Fibroblast of skin of right quadriceps (primary cell): ENCODE results near the gene WDR1.

Experiments used
- DNase-seq: peaks from one replicate; pipeline ENCODE4 v3.0.0-alpha.2; 2013

The WDR1 gene

GRCh38 chr4:10116569-10117358, at the start of gene WDR1:
Gene WDR1 (minus strand): TSS chr4:10116799. CDS start chr4:10116666, 133 bp downstream.
- peak; percentile 95 for DNase-seq

DNA sequence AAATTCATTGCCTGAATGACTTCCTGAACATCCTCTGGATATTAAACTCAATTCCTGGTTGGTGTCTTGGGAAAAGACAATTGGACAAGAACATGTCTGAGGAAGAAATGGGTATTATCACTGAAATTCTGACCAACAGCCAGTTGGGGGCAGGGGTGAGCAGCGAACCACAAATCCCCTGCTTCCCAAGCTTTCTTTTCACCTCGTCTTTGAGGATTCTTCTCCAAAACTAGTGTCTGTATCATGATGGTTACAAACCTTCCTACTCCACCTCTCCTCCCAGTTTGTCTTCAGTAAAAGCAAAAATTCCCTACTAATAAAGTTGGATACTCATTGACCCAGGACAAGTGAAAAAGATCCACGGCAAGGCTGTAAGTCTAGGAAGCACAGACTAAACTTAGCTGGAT, 48.3 kb upstream of the WDR1 start:
- DNase-seq: peak; percentile 22

- DNase-seq: no peak
Measured at GRCh38 chr4:10163296-10163695, 46.7 kb upstream of the WDR1 start.

- DNase-seq: no peak
Measured at GRCh38 chr4:10162341-10163000, 45.9 kb upstream of the WDR1 start.

- DNase-seq: no peak
Measured at GRCh38 chr4:10161840-10162239, 45.2 kb upstream of the WDR1 start.

DNA sequence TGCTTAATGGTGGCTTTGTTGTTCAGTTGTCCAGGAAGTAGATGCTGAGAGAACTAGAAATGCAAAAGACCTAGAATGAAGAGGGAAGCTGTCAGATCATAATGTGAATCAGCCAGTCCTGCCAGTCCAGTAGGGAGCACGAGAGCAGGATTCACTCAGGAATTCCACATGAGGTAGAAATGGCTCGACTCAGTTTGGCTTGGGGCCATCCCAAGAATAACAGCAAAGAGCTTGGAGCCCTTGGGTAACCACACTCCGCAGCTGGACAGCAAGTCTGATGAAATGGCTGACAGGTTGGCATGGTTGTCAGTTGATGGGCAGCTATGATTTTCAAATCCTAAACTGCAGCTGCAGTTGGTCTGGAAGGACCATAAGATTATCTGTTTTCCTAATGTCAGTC, 44.5 kb upstream of the WDR1 start:
- DNase-seq: peak; percentile 13

- DNase-seq: peak; percentile 6
Measured at GRCh38 chr4:10160281-10160856, 43.8 kb upstream of the WDR1 start.

DNA sequence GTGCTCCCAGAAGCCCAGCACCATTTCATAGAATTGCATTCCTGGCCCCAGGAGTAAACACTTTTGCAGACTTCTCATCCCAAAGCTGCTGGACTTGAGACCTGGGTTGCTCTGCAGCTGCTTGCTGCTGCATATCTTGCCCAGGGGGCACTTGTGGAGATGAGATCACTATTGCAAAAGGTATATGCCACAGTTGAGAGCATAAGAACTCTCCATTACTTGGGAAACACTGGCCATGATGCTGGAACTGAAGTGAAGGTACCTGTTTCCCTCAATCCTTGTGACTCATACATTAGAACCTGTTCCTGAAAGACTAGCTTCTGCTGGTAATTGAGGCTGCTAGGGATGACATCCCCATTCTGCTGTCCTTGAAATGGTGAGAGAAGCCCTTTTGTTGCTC, 43.1 kb upstream of the WDR1 start:
- no peak for DNase-seq

- no peak for DNase-seq
Measured at GRCh38 chr4:10158333-10158942, 41.8 kb upstream of the WDR1 start.

- DNase-seq: peak; percentile 64
Measured at GRCh38 chr4:10157478-10158332, 41.1 kb upstream of the WDR1 start.

GRCh38 chr4:10154241-10154640, 37.6 kb upstream of the WDR1 start:
- DNase-seq: no peak

- no peak for DNase-seq
Measured at GRCh38 chr4:10153161-10153560, 36.6 kb upstream of the WDR1 start.

GRCh38 chr4:10151182-10151581, 34.6 kb upstream of the WDR1 start:
- no peak for DNase-seq

DNA sequence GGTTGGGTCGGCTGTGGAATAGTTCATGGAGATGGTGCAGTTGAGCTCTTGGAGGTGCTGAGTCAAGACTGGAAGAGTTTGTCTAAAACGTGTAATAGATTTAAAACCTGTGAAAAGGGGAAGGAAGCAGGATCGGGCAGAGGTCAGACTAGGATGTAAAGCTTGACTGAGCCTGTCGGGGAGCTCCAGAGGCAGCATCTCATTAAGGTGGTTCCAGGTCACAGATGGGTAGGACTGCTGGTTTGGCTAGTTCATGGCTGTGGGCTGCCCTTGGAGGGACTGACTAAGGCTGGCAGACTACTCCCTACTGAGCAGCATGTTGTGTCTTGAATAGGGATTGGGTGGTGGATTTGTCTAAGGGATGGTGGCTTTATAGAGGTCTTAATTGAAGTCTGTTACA, 28.4 kb upstream of the WDR1 start:
- DNase-seq: no peak

- no peak for DNase-seq
Measured at GRCh38 chr4:10144479-10144878, 27.9 kb upstream of the WDR1 start.

DNA sequence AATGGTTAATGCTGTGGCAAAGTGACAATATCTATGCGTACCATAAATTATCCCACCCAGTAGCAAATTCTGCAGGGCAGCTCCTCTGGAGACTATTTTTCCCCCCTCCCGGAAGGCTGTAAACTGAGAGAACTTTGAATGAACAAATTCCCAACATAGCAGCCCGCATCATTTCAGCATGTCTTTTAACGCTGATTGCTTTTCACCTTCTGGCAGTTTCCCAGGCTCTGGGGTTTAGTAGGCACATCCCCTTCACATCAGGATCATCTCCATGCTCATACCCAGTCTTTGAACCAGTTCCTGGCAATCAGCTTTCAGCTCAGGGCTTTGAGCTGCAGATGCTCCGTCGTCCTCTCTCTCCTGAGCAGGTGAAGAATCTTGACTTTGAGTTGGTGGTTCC, 26.6 kb upstream of the WDR1 start:
- DNase-seq: no peak

DNA sequence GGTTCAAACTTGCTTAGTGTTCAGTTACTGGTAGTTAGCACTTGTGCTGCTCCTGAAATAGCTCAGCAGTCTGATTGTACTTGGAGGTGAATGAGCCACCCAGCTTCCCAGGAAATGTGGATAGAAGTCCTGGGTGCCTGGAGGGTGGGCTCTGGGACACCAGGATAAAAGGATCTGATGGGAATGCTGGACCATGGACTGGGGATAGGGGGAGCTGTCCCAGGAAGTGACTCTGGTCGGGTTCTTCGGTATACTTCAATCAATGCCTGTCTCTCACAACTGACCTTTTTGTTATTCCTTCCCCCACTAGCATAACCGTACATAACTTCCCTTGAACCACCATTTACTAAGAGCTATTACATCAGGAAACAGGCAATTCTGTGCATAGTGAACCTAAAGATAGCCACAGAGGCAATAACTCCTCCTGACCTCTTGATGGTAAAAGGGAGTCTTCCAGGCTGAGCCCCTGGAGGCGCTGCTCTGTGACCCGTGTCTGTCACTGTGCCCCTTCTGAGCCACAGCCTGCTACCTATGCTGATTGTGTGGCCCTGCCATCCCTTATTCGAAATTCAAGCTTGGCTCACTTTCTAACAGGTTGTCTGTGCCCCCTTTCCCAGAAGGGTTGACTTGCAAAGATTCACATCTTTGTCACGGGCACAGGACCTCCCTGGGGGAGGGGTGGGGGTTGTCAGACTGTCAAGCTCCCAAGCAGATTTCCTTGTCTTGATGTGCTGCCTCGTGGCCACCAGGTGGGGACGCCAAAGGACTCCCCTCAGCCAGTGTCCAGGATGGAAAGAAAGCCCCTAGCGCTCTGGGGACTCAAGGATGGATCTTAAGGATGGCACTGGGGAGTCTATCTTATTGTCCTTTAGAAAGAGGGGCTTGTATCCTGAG, 24.5 kb upstream of the WDR1 start:
- no peak for DNase-seq

DNA sequence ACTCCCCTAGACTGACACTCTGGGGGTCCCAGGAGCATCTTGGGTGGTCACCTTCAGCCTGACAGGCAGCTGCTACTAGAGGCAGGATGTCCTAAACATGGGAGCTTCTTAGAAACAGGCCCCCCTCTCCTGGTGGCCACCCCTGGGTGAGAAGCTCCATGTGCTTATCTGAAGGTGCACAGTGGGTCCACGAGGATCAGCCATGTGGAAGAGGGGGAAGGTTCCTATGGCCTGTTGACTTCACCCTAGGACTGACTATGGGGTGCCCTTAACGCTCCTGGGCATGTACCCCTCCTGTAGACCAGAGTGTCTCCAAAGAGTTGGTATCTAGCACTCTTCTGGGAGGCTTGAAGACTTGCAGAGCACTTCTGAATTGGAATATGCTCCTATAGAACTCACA, 22.9 kb upstream of the WDR1 start:
- DNase-seq: no peak

DNA sequence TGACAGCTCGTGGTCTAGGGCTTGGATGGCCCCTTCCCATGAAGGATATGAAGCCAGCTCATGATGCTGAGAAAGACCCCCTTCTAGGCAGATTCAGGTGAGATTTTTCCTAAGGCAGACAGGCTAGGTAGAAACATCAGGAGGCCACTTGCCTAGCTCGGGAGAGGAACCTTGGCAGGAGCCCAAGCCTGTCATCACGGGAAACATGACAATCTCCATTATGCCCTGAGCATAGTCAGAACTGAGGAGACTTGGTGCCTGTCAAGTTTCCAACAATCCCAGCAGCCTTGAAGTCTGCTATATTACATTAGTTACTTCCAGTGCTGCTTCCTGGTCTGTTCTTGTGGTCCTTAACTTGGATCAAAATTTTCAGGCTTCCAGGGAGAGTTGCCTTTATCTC, 18.7 kb upstream of the WDR1 start:
- DNase-seq: no peak

- no peak for DNase-seq
Measured at GRCh38 chr4:10134141-10134540, 17.5 kb upstream of the WDR1 start.

- no peak for DNase-seq
Measured at GRCh38 chr4:10131202-10131601, 14.6 kb upstream of the WDR1 start.
